H1 (cell line): ENCODE results near the gene HFE. TPM values are rescaled to one million over a fixed set of nuclear protein-coding genes. Genes with fewer than 3 reads are reported as not detected.

Experiments used
- CTCF ChIA-PET: fragments of 300-600 bp; sonication (Branson Sonifier 250); formaldehyde crosslinking; loops from one replicate; lab custom pipeline; 2021; ENCODE audit not compliant: partially characterized antibody; lab: Charles Lee
- POLR2A ChIA-PET: fragments of 300-600 bp; sonication (Branson Sonifier 250); formaldehyde crosslinking; loops from one replicate; lab custom pipeline; 2021; ENCODE audit warnings: inconsistent platforms; ENCODE audit not compliant: partially characterized antibody; lab: Charles Lee
- DNase-seq, 2 experiments: peaks; one replicate each; pipeline versions ENCODE4 v3.0.0 to v3.0.0-alpha.2; 2010 to 2022; ENCODE audit warnings: low spot score in 2 of 2, low read depth in 1 of 2, mixed read lengths in 1 of 2
- FAIRE-seq: peaks from 2 replicates; lab custom pipeline; 2011; peaks lifted over from hg19 to GRCh38; lab: Jason Lieb, UNC
- H2AFZ ChIP-seq: 2 replicates; pipeline ENCODE4 v1.8.1; 2012; ENCODE audit warnings: low read length, inconsistent platforms
- H2AK5ac ChIP-seq: 2 replicates; pipeline ENCODE4 v1.6.1; 2013; ENCODE audit warnings: low read depth, low read length
- H2BK120ac ChIP-seq: replicated peaks from 2 replicates; pipeline ENCODE3; 2013; ENCODE audit warnings: low read depth, low read length, inconsistent platforms
- H2BK12ac ChIP-seq: 2 replicates; pipeline ENCODE4 v1.6.1; 2013; ENCODE audit warnings: low read depth, low read length
- H2BK15ac ChIP-seq: 2 replicates; pipeline ENCODE4 v1.6.1; 2013; ENCODE audit warnings: low read length
- H2BK20ac ChIP-seq: 2 replicates; pipeline ENCODE4 v1.6.1; 2013; ENCODE audit warnings: low read length
- H2BK5ac ChIP-seq: 2 replicates; pipeline ENCODE4 v1.6.1; 2013; ENCODE audit warnings: low read depth, low read length
- H3K14ac ChIP-seq: 2 replicates; pipeline ENCODE4 v1.6.1; 2013; ENCODE audit warnings: inconsistent platforms; ENCODE audit not compliant: insufficient read length
- H3K18ac ChIP-seq: 2 replicates; pipeline ENCODE4 v1.6.1; 2013; ENCODE audit warnings: low read length; ENCODE audit errors: extremely low read depth
- H3K23ac ChIP-seq: 2 replicates; pipeline ENCODE4 v1.6.1; 2013; ENCODE audit warnings: inconsistent platforms; ENCODE audit not compliant: insufficient read length
- H3K23me2 ChIP-seq: 2 replicates; pipeline ENCODE4 v1.6.1; 2013; ENCODE audit warnings: low read depth, low read length
- H3K27ac ChIP-seq: 2 replicates; pipeline ENCODE4 v1.6.1; 2011; ENCODE audit warnings: low read depth, low read length, inconsistent platforms
- H3K27me3 ChIP-seq, 4 experiments: replicated peaks in 1 of 4; 1 replicate in 1 of 4; 2 replicates in 3 of 4; pipeline versions ENCODE4 v1.6.1 to v1.8.1; 2011 to 2013; ENCODE audit warnings: low read length in 3 of 4, mild to moderate bottlenecking in 3 of 4, inconsistent platforms in 2 of 4, mixed read lengths in 2 of 4, moderate library complexity in 1 of 4; ENCODE audit not compliant: control insufficient read depth in 3 of 4, insufficient read depth in 3 of 4; ENCODE audit errors: extremely low read depth in 1 of 4
- H3K36me3 ChIP-seq, 4 experiments: 2 replicates each; pipeline versions ENCODE4 v1.6.1 to v1.8.1; 2011 to 2013; ENCODE audit warnings: mild to moderate bottlenecking in 4 of 4, low read length in 3 of 4, moderate library complexity in 2 of 4, control low read depth in 1 of 4, inconsistent platforms in 1 of 4; ENCODE audit not compliant: insufficient read depth in 4 of 4, control insufficient read depth in 2 of 4
- H3K4ac ChIP-seq: replicated peaks from 2 replicates; pipeline ENCODE3; 2013; ENCODE audit warnings: low read length, low read depth, mixed read lengths, inconsistent platforms; ENCODE audit not compliant: insufficient read length
- H3K4me1 ChIP-seq, 4 experiments: replicated peaks in 1 of 4; 1 replicate in 1 of 4; 2 replicates in 3 of 4; pipeline versions ENCODE4 v1.6.1 to v1.8.1; 2011 to 2013; ENCODE audit warnings: low read length in 3 of 4, inconsistent platforms in 2 of 4, mixed read lengths in 1 of 4; ENCODE audit not compliant: insufficient read depth in 4 of 4, control insufficient read depth in 3 of 4
- H3K4me2 ChIP-seq, 2 experiments: 2 replicates each; pipeline versions ENCODE4 v1.6.1 to v1.8.1; 2011 to 2013; ENCODE audit warnings: low read depth in 2 of 2, low read length in 2 of 2, control low read depth in 1 of 2, inconsistent platforms in 1 of 2, mild to moderate bottlenecking in 1 of 2; ENCODE audit not compliant: insufficient read depth in 1 of 2
- H3K4me3 ChIP-seq, 4 experiments: fragments of 200-600, 300-600 bp in 1 of 4; sonication (generic), shearing (Covaris generic), sonication (Bioruptor Twin) in 1 of 4; 2 replicates each; pipeline versions ENCODE4 v1.5.1 to v1.8.1; 2011 to 2016; ENCODE audit warnings: low read length in 4 of 4, low read depth in 3 of 4, control low read depth in 2 of 4, inconsistent platforms in 2 of 4, mild to moderate bottlenecking in 2 of 4, mixed read lengths in 1 of 4, moderate library complexity in 1 of 4; ENCODE audit not compliant: insufficient read depth in 2 of 4; ENCODE audit errors: extremely low read depth in 1 of 4
- H3K56ac ChIP-seq: replicated peaks from 2 replicates; pipeline ENCODE3; 2013; ENCODE audit warnings: low read depth, mild to moderate bottlenecking, mixed read lengths, low read length, inconsistent platforms; ENCODE audit not compliant: insufficient read length
- H3K79me1 ChIP-seq: 2 replicates; pipeline ENCODE4 v1.6.1; 2013; ENCODE audit warnings: low read depth, low read length, control low read depth
- H3K79me2 ChIP-seq, 2 experiments: 2 replicates each; pipeline versions ENCODE4 v1.6.1 to v1.8.1; 2012 to 2013; ENCODE audit warnings: low read length in 2 of 2, mild to moderate bottlenecking in 2 of 2, inconsistent platforms in 1 of 2; ENCODE audit not compliant: insufficient read depth in 2 of 2, control insufficient read depth in 1 of 2
- H3K9ac ChIP-seq, 4 experiments: replicated peaks in 1 of 4; 1 replicate in 1 of 4; 2 replicates in 3 of 4; pipeline versions ENCODE4 v1.6.1 to v1.8.1; 2011 to 2013; ENCODE audit warnings: low read depth in 3 of 4, low read length in 3 of 4, control low read depth in 2 of 4, mild to moderate bottlenecking in 2 of 4, moderate library complexity in 2 of 4, inconsistent platforms in 1 of 4; ENCODE audit errors: extremely low read depth in 1 of 4
- H3K9me3 ChIP-seq, 2 experiments: 2 replicates each; pipeline versions ENCODE4 v1.6.1 to v1.8.1; 2012 to 2013; ENCODE audit warnings: mild to moderate bottlenecking in 2 of 2, moderate library complexity in 2 of 2, control low read depth in 1 of 2, inconsistent platforms in 1 of 2, low read depth in 1 of 2, low read length in 1 of 2, mixed read lengths in 1 of 2; ENCODE audit not compliant: insufficient read depth in 2 of 2
- H4K20me1 ChIP-seq, 2 experiments: replicated peaks in 1 of 2; 2 replicates each; pipeline versions ENCODE3 to v1.8.1; 2011 to 2013; ENCODE audit warnings: inconsistent platforms in 2 of 2, low read length in 2 of 2, mild to moderate bottlenecking in 1 of 2; ENCODE audit not compliant: insufficient read depth in 2 of 2, control insufficient read depth in 1 of 2
- H4K5ac ChIP-seq: 2 replicates; pipeline ENCODE4 v1.6.1; 2013; ENCODE audit warnings: low read length, low read depth, mixed read lengths, inconsistent platforms; ENCODE audit not compliant: insufficient read length
- H4K8ac ChIP-seq: 2 replicates; pipeline ENCODE4 v1.8.0; 2013; ENCODE audit warnings: mild to moderate bottlenecking, moderate library complexity, low read length, inconsistent platforms; ENCODE audit not compliant: insufficient read depth; ENCODE audit errors: extremely low read depth
- H4K91ac ChIP-seq: replicated peaks from 2 replicates; pipeline ENCODE3; 2013; ENCODE audit warnings: low read length, mixed read lengths, inconsistent platforms; ENCODE audit not compliant: insufficient read length
- KDM4A ChIP-seq: IDR thresholded peaks from one replicate; pipeline ENCODE4 v1.7.1; 2012; ENCODE audit warnings: low read depth, mild to moderate bottlenecking, moderate library complexity, low read length, inconsistent platforms; ENCODE audit not compliant: severe bottlenecking
- MAFK ChIP-seq: IDR thresholded peaks from 2 replicates; pipeline ENCODE4 v1.6.1; 2012; ENCODE audit warnings: low read depth, mild to moderate bottlenecking, improper control_type of control experiment, low read length
- POU5F1 ChIP-seq: IDR thresholded peaks from 2 replicates; pipeline ENCODE4 v1.6.1; 2011; ENCODE audit warnings: low read depth, mild to moderate bottlenecking, low read length, moderate library complexity
- WGBS, 2 experiments: shearing (Covaris generic) in 1 of 2; methylation state at CpG; one replicate each; pipeline versions ENCODE4 v1.1.6 to v1.1.7; 2013 to 2015; ENCODE audit warnings: low lambda C conversion rate in 2 of 2, mixed read lengths in 2 of 2, inconsistent platforms in 1 of 2, low coverage in 1 of 2, missing lambda C conversion rate in 1 of 2; ENCODE audit not compliant: insufficient replicate concordance in 2 of 2, insufficient coverage in 1 of 2, insufficient read length in 1 of 2; ENCODE audit errors: extremely low coverage in 1 of 2, missing lambda C conversion rate in 1 of 2; 5-methylcytosine and 5-hydroxymethylcytosine counted together
- polyA plus RNA-seq, 7 experiments: library from polyadenylated mRNA; depleted of rRNA in 3 of 7; stranded (reverse) in 5 of 7; unstranded in 2 of 7; fragments of >200 nt in 5 of 7; fragments of 200-250 nt in 2 of 7; gene quantifications; 1 replicate in 5 of 7; 2 replicates in 1 of 7; 4 replicates in 1 of 7; pipeline versions ENCODE4 v1.2.1 to v1.2.3, GENCODE V29; 2011 to 2013; ENCODE audit warnings: missing spikeins in 2 of 7, mixed read lengths in 2 of 7
- total RNA-seq: library from RNA; stranded (reverse); fragmentation: NEBNext Ultra II Directional; extraction: Animal tissue kit (Norgen Biotek cat#: 25700); gene quantifications from 2 replicates; pipeline ENCODE4 v1.2.1, GENCODE V29; 2021

HFE gene
- total and polyA plus RNA-seq, 2 of the 8 experiments (the other 6 are each of a cell fraction or from before 2014, with no cell fraction given): 1.6 to 2.0 TPM

- Histone ChIP-seq H3K79me1 (no peaks in the 10 kb centered on the region), H2BK15ac (no peak overlapping the region), H3K4me3 (no peak overlapping the region), H3K56ac (no peak overlapping the region), H3K27me3 (no peaks in the 10 kb centered on the region), H4K5ac (no peak overlapping the region), H3K18ac (no peak overlapping the region), H3K4me2 (no peak overlapping the region), H2BK20ac (no peak overlapping the region), H3K4me1 (peaks cover 0 to 5% (median 1%) of the 10 kb centered on the region in 4 experiments; a peak in 3 of 7 replicates), H3K36me3 (0 out of 8 replicates have a peak, but pooled peaks cover 0 to 3% (median 0%) of the 10 kb centered on the region in 4 experiments), H3K79me2 (no peaks in the 10 kb centered on the region), H3K23me2 (peaks cover 2% of the 10 kb centered on the region; the same call in 1 of the 2 replicates), H2AFZ (no peak overlapping the region), H3K27ac (no peak overlapping the region), H4K20me1 (no peaks in the 10 kb centered on the region), H3K9ac (no peak overlapping the region), H2BK5ac (no peak overlapping the region), H3K4ac (no peak overlapping the region), H2BK12ac (no peak overlapping the region), H3K23ac (no peak overlapping the region), H4K8ac (no peak overlapping the region), H2AK5ac (no peak overlapping the region), H4K91ac (no peak overlapping the region), H3K9me3 (no peaks in the 10 kb centered on the region), H3K14ac (no peak overlapping the region), H2BK120ac (no peak overlapping the region)
- TF ChIP-seq KDM4A (no peak), POU5F1 (no peak), MAFK (no peak)
- ChIA-PET CTCF (interaction anchor here (0.6 to 16.0 kb wide), 2 partner anchors 9 to 25 kb away, joined by 3 to 481 read pairs; no protein-coding TSS in a partner anchor), POLR2A (interaction anchor here (1.2 to 5.6 kb wide), 5 partner anchors 11 to 71 kb away, joined by 4 to 25 read pairs (median 9); a partner anchor contains a TSS)
- FAIRE-seq (no peak), DNase-seq (no peak)
- 85% methylated on average over 4 of the region's 4 CpGs; no CpG with 5 or more reads in 1 of the 2 experiments for WGBS, 2 experiments
Measured at GRCh38 chr6:26092443-26092842, 5.2 kb downstream of the HFE start.
